NCI-H510A treated with DMSO at 0.1 percent for 48 hours (cell line): ENCODE measurements around the gene NCEH1.
"Not testable (repeated sequence)": the region's sequence is repeated elsewhere in the genome, so short reads cannot be mapped to it uniquely, and the experiment has no call there.

Experiments
- DNase-seq: peaks from one replicate; lab custom pipeline; 2025; lab: John Stamatoyannopoulos, UW

NCEH1 gene

DNA sequence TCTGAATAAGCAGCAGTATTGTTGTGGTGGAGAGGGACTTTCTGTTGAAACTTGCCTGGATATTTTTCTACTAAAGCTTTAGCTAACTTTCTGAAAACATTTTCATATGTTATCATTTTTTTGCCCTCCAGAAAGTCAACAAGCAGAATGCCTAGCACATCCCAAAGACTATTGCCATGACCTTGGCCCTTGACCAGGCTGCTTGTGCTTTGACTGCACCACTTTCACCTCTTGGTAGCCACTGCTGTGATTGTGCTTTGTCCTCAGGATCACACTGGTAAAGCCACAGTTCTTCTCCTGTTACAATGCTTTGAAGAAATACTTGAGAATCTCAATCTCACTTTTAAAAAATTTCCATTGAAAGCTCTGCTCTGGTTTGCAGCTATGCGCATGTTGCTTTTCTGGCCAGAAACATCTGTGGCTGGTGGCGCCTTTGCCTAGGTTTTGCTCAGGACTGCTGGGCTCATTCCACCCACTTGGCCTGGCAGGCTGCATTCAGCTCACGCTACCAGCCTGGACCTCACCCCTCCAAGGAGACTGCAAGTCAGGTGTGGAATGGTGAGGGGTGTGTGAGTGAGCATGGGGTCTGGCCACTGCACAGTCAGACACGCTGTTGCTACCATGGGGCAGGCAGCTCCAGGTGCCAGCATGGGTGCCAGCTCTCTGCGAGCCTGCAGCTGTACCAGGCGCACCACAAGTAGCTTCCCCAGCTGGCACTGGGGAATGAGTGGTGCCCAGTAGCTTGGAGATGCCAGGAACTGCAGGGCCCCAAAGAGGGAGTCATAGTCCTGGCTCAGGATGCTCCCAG lies 97.8 kb downstream of the NCEH1 start:
- DNase-seq, result no peak

DNA sequence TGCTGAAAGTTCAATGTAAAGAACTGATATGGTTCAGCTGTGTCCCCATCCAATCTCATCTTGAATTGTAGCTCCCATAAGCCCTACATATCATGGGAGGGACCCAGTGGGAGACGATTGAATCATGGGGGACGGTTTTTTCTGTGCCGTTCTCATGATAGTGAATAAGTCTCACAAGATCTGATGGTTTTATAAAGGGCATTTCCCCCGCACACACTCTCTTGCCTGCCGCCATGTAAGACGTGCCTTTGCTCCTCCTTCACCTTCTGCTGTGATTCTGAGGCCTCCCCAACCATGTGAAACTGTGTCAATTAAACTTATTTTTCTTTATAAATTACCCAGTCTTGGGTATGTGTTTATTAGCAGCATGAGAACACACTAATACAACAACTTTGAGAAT lies 101.1 kb downstream of the NCEH1 start:
- DNase-seq, result no peak

- DNase-seq, result no peak
Observed at GRCh38 chr3:172608575-172608974, 102.3 kb downstream of the NCEH1 start.

- DNase-seq, result no peak
Observed at GRCh38 chr3:172607305-172608121, 103.4 kb downstream of the NCEH1 start.

GRCh38 chr3:172606021-172606420 lies 104.8 kb downstream of the NCEH1 start:
- no peak for DNase-seq

- DNase-seq, result no peak
Observed at GRCh38 chr3:172604895-172605646, 105.8 kb downstream of the NCEH1 start.

- DNase-seq, result no peak
Observed at GRCh38 chr3:172601066-172601832, 109.6 kb downstream of the NCEH1 start.

- DNase-seq, result no peak
Observed at GRCh38 chr3:172600644-172601065, 110.2 kb downstream of the NCEH1 start.

GRCh38 chr3:172598904-172599303 lies 112.0 kb downstream of the NCEH1 start:
- DNase-seq, result no peak

GRCh38 chr3:172596394-172596706 lies 114.5 kb downstream of the NCEH1 start:
- no peak for DNase-seq

GRCh38 chr3:172595664-172596393 lies 115.0 kb downstream of the NCEH1 start:
- DNase-seq, result peak; percentile 10

DNA sequence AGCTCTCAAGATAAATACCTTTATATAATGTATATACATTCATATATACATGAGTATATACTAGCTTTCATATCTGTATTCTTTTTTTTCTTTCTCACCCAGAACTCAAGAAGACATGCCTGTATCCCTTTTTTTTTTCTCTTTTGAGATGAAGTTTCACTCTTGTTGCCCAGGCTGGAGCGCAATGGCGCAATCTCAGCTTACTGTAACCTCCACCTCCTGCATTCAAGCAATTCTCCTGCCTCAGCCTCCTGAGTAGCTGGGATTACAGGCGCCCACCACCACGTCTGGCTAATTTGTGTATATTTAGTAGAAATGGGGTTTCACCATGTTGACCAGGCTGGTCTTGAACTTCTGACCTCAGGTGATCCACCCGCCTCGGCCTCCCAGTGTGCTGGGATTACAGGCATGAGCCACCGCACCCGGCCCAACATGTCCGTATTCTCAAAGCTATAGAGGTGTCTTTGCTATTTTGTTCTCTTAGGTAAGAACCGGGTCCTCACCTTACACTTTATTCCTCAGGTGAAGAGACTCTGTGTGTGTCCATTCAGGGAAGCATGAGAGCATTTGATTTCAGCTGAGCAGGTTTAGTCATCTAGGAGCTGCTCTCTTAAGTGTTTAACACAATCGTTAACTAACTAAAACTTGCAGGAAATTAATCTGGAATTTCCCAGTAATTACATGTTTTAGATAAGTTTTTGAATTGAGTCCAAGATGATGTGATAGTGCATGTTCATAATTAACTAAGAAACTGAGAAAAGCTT lies 115.8 kb downstream of the NCEH1 start:
- not testable (repeated sequence) for DNase-seq

GRCh38 chr3:172592898-172593669 lies 117.8 kb downstream of the NCEH1 start:
- DNase-seq, result no peak

- DNase-seq, result no peak
Observed at GRCh38 chr3:172591876-172592771, 118.7 kb downstream of the NCEH1 start.

GRCh38 chr3:172591125-172591605 lies 119.7 kb downstream of the NCEH1 start:
- no peak for DNase-seq

- DNase-seq, result no peak
Observed at GRCh38 chr3:172586436-172586835, 124.4 kb downstream of the NCEH1 start.

DNA sequence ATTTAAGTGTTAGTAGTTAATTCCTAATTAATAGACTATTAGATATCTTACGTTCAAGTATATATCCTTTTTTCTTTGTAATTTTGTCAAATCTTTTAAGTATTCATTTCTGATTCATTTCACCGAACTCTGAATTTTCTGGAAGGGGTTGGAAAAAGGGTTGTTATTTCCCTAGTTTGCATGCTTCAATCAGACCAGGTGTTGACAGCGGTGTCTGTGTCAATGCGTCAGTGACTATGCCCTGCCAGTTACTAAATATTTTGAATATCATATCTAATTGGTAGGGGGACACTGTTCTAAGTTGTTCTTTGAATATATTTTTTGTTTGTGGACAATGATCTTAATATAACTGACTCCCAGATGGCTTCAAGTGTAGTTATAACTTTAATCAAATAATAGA lies 124.9 kb downstream of the NCEH1 start:
- DNase-seq, result no peak

- DNase-seq, result no peak
Observed at GRCh38 chr3:172582712-172583111, 128.2 kb downstream of the NCEH1 start.
